C4-2B (cell line): ENCODE data around the gene FAM200A.

Experiments used
- H3K27ac ChIP-seq: fragments of 450-650 bp; 2 replicates; pipeline ENCODE4 v1.5.1; 2017
- ZFX ChIP-seq: fragments of 450-650 bp; IDR thresholded peaks from 2 replicates; pipeline ENCODE4 v1.6.1; 2017
- TF ChIP-seq, protein P1 (sequence below): fragments of 450-650 bp; conservative IDR thresholded peaks from 2 replicates; pipeline ENCODE4 v1.5.1; 2017; ENCODE audit warnings: mild to moderate bottlenecking

Gene FAM200A

DNA sequence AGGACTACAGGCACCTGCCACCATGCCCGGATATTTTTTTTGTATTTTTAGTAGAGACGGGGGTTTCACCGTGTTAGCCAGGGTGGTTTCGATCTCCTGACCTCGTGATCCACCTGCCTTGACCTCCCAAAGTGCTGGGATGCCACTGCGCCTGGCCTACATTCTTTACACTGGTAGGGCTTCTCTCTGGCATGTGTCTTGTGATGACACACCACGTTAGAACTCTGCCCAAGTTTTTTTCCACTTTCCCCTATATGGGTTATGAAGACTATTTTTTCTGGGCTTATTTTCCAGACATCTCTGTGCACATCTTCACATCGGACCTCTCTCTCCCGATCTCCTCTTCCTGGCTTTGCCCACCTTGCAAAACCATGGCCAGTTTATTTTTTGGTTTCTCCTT is 10.7 kb downstream of the FAM200A start:
- TF ChIP-seq ZFX, result no peak
- H3K27ac ChIP-seq, result no peak overlapping the region

DNA sequence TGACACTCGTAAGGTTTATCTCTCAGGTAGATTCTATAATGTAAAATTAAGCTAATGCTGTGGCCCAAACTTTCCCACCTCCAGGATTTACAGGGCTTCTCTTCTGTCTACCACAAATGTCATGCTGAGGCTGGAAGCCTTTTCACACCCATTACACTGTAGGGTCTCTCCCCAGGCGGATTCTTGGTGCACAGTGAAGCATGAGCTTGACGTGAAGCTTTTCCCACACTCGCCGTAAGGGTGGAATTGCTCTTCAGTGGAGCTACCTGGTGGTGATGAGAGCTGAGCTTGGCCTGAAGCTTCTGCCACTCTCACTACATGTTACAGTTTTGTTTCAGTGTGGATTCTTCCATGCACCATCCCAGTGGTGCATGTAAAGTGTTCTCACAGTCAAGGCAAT is 11.4 kb downstream of the FAM200A start:
- TF ChIP-seq, protein P1, sequence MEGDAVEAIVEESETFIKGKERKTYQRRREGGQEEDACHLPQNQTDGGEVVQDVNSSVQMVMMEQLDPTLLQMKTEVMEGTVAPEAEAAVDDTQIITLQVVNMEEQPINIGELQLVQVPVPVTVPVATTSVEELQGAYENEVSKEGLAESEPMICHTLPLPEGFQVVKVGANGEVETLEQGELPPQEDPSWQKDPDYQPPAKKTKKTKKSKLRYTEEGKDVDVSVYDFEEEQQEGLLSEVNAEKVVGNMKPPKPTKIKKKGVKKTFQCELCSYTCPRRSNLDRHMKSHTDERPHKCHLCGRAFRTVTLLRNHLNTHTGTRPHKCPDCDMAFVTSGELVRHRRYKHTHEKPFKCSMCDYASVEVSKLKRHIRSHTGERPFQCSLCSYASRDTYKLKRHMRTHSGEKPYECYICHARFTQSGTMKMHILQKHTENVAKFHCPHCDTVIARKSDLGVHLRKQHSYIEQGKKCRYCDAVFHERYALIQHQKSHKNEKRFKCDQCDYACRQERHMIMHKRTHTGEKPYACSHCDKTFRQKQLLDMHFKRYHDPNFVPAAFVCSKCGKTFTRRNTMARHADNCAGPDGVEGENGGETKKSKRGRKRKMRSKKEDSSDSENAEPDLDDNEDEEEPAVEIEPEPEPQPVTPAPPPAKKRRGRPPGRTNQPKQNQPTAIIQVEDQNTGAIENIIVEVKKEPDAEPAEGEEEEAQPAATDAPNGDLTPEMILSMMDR, result no peak
- TF ChIP-seq ZFX, result no peak
- no peak overlapping the region for H3K27ac ChIP-seq

DNA sequence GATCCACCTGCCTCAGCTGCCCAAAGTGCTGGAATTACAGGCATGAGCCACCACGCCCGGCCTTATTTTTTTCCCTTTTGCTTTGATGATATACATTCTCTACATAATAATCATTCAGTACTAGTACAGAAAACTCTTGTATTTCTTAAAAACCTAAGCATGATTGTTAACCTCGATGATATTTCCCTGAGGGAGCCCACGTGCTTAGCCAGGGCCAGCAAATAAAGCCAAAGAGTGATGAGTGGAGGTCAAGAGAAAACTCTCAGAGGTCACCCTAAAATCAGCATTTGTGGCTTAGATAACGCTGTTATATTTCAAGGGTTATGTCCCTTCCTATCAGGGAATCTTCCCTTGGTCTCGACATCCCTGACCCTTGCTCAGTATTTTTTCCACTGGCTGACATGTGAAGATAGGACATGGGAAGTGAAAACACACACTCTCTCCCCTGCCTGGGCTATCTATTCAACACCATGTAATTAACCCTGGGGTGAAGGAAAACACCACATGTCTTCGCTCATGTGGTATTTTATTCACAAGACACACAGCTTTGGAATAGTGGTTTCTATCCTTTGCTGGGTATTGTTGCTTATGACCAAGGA is 12.6 kb downstream of the FAM200A start:
- no peak for TF ChIP-seq ZFX
- TF ChIP-seq, protein P1, result no peak
- H3K27ac ChIP-seq, result no peak overlapping the region

DNA sequence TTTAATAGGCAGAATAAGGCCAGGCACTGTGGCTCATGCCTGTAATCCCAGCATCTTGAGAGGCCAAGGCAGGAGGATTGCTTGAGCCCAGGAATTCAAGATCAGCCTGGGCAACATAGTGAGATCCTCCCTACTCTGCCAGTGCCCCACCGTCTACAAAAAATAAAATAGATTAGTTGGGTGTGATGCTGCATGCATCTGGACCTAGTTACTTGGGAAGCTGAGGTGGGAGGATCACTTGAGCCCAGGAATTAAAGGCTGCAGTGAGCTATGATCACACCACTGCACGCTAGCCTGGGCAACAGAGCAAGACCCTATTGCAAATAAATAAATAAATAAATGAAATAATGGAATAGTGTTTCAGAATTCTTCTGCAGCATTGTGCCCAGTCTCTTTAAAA is 16.2 kb downstream of the FAM200A start:
- no peak for TF ChIP-seq ZFX
- TF ChIP-seq, protein P1, result no peak
- no peak overlapping the region for H3K27ac ChIP-seq

DNA sequence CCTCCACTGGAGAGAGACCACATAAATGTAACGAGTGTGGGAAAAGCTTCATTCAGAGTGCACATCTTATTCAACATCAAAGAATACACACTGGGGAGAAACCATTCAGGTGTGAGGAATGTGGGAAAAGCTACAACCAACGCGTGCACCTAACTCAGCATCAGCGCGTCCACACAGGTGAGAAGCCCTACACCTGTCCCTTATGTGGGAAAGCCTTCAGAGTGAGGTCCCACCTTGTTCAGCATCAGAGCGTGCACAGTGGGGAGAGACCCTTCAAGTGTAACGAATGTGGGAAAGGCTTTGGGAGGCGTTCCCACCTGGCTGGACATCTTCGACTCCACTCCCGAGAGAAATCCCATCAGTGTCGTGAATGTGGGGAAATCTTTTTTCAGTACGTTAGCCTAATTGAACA is 20.6 kb downstream of the FAM200A start:
- H3K27ac ChIP-seq, result no peak overlapping the region
- TF ChIP-seq, protein P1, result no peak
- TF ChIP-seq ZFX, result no peak

DNA sequence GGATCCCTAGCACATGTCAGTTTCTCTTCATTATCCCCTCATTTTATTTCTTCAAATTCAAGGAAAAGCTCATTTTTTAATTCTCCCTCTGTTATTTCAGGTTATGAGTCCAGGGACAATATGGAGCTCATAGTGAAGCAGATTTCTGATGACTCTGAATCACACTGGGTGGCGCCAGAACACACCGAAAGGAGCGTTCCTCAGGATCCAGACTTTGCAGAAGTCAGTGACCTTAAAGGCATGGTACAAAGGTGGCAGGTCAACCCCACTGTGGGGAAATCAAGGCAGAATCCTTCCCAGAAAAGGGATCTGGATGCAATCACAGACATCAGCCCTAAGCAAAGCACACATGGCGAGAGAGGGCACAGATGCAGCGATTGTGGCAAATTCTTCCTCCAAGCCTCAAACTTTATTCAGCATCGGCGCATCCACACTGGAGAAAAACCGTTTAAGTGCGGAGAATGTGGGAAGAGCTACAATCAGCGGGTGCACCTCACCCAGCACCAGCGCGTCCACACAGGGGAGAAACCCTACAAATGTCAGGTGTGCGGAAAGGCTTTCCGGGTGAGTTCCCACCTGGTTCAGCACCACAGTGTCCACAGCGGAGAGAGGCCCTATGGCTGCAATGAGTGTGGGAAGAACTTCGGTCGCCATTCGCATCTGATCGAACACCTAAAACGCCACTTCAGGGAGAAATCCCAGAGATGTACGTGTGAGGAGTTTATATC is 26.0 kb downstream of the FAM200A start:
- H3K27ac ChIP-seq, result no peak overlapping the region
- TF ChIP-seq ZFX, result no peak
- TF ChIP-seq, protein P1, result no peak

DNA sequence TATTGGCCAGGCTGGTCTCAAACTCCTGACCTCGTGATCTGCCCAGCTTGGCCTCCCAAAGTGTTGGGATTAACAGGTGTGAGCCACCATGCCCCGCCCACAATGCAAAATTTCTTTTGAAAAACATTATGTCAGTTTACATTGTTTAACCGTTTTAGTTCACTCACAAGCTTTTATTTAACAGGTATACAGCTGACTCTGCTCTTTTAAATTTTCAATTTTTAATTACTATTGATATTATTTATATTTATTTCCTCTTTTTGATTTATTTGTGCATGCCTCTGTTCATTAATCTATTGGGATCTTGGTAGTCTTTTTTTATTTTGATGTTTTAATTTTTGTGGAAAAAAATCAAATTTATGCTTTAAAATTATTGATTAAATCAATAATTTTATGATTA is 30.5 kb downstream of the FAM200A start:
- H3K27ac ChIP-seq, result no peak overlapping the region

More for the DNA sequence above, 30.5 kb downstream of the FAM200A start:
- TF ChIP-seq ZFX, result no peak
- TF ChIP-seq, protein P1, result no peak
